Fibroblast of the aortic adventitia (primary cell): Measurements from ENCODE around the gene PIEZO2. TPM values are rescaled to one million over a fixed set of nuclear protein-coding genes. Genes with fewer than 3 reads are reported as not detected.
A peak's percentile ranks its signal among the peaks of the same experiment; 100 is the strongest.

Source experiments
- DNase-seq: peaks from one replicate; pipeline ENCODE4 v3.0.0-alpha.2; 2010; ENCODE audit warnings: low read depth
- H3K4me3 ChIP-seq: 2 replicates; pipeline ENCODE4 v1.5.1; 2011; ENCODE audit warnings: low read depth, mild to moderate bottlenecking, control low read depth, low read length, moderate library complexity
- total RNA-seq: library from RNA; depleted of rRNA; stranded (reverse); fragments of >200 nt; gene quantifications from 2 replicates; pipeline ENCODE4 v1.2.3, GENCODE V29; 2012; ENCODE audit warnings: low replicate concordance
- TF ChIP-seq, protein P1 (sequence below): IDR thresholded peaks from 2 replicates; pipeline ENCODE4 v1.5.1; 2011; ENCODE audit warnings: mild to moderate bottlenecking, low read length, control low read depth, inconsistent platforms; ENCODE audit not compliant: insufficient read depth

The PIEZO2 gene
- total RNA-seq, 1 donor, result 1.6 TPM

DNA sequence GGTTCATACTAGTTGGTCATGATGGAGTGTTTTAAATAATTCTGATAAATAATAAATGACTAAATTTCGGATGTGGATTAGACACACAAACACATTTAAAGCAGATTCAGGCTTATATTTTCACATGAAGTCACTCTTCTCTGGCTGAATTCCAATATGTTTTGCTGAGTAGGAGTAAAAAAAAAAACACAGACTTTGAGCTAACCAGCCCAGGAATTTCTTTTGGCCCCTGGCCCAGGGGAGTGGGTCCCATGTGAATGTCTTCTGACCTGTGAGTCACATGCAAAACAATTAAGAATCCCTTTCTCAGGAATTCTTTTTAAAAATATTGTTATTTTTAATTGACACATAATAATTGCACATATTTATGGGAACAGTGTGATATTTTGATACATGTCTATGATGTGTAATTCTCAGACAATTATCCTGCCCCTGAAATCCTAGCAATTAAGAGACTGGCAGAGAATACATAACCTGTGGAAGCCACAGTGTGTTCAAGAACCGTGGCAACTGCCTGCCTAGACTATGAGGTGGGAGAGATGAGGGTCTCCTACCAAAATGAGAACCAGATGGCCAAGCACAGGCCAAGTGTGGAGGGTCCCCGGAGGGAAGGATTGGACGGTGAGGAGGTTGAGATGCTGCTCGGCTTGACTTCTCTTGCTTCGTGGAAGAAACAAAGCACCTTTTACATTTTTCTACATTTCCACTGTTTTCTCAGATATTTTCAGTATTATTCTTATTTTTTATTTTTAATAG, 236.4 kb downstream of the PIEZO2 start:
- no peak overlapping the region for H3K4me3 ChIP-seq
- peak; percentile 86 for DNase-seq
- TF ChIP-seq, protein P1, sequence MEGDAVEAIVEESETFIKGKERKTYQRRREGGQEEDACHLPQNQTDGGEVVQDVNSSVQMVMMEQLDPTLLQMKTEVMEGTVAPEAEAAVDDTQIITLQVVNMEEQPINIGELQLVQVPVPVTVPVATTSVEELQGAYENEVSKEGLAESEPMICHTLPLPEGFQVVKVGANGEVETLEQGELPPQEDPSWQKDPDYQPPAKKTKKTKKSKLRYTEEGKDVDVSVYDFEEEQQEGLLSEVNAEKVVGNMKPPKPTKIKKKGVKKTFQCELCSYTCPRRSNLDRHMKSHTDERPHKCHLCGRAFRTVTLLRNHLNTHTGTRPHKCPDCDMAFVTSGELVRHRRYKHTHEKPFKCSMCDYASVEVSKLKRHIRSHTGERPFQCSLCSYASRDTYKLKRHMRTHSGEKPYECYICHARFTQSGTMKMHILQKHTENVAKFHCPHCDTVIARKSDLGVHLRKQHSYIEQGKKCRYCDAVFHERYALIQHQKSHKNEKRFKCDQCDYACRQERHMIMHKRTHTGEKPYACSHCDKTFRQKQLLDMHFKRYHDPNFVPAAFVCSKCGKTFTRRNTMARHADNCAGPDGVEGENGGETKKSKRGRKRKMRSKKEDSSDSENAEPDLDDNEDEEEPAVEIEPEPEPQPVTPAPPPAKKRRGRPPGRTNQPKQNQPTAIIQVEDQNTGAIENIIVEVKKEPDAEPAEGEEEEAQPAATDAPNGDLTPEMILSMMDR, result no peak

DNA sequence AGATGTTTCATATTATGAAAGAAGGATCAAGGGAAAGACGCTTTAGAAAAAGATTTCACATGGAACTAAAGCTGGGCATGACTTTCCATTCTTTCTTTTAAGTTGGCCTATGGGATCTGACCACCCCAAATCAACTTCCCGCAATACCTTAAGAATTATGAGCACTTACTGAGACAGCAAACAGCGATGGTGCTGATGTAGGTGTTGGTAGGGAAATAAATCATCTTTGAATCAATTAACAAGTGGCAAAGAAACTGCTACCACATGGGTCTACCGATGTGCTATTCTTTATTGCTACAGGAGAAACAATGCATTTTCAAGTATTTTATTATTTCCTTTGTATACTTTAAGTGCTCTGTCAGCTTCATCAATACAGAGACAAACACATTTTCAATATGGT, 239.6 kb downstream of the PIEZO2 start:
- TF ChIP-seq, protein P1, result no peak
- H3K4me3 ChIP-seq, result no peak overlapping the region
- no peak for DNase-seq

DNA sequence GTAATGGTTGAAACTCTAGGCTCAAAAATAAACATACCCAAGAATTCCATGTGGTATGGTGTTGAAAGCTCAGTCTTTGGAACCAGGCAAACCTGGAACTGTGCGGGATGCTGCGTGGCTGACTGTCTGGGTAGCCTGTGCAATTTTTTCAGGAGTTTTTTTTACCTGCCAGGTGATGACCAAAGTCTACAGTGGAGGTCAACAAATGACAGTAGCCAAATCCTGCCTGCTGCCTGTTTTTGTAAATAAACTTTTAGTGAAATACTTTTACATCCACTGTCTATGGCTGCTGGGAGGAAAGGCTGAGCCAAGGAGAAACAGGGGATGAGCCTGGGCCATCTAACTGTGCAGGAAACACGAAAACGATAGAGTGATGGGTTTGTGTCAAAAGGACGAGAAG, 240.6 kb downstream of the PIEZO2 start:
- no peak for DNase-seq
- H3K4me3 ChIP-seq, result no peak overlapping the region
- TF ChIP-seq, protein P1, result no peak

DNA sequence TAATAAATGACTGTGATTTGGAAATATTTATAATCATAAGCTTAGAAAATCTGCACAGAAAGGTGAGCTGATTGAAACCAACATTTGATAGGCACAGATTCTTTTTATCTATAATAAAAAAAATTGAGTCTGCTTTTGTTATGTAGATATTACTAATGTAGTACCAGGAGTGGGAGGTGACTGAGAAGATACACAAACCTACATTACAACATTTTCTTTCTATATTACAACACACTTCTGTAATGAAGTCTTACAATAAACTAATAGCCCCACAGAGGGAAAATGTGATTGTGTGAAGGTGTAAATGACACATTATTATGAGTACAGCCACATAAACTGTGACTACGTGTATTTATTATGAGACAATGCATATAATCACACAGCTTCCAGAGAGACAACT, 241.6 kb downstream of the PIEZO2 start:
- TF ChIP-seq, protein P1, result no peak
- H3K4me3 ChIP-seq, result no peak overlapping the region
- no peak for DNase-seq

DNA sequence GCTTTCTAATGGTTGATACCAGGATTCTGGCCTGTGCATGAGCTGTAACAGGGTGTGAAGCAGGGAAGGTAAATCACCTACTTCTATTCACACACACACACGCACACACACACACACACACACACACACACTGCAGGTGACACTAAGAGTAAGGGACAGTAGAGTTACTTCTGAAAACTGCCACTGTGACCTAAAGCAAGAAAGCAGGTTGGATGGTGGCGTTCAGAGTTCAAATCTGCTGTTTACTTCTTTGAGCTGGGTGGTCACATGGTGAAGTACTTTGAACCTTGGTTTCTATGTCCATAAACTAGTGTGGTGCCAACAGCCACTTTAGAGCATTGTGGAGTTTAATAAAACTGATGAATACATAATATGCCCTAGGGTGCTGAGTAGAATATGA, 248.0 kb downstream of the PIEZO2 start:
- TF ChIP-seq, protein P1, result no peak
- no peak for DNase-seq

DNA sequence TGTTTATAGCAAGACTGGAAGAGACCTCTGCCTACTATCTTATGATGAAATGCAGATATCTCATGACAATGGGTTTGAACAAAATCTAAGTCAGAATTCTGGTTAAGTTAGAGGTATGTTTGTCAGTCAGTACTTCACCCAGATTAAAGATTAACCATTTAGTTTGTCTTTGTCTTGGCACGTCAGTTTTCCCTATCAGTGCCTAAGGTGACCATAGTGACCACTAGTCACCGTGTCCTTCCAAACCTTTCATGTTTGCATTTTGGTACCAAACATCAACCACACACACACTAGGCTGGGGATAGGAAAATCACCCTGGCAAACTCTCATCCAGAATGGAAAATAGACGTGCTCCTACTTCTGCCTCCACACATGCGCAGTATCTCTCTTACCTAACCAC, 248.9 kb downstream of the PIEZO2 start:
- DNase-seq, result no peak
- TF ChIP-seq, protein P1, result no peak
- no peak overlapping the region for H3K4me3 ChIP-seq

More for the DNA sequence above, 248.0 kb downstream of the PIEZO2 start:
- H3K4me3 ChIP-seq, result no peak overlapping the region

DNA sequence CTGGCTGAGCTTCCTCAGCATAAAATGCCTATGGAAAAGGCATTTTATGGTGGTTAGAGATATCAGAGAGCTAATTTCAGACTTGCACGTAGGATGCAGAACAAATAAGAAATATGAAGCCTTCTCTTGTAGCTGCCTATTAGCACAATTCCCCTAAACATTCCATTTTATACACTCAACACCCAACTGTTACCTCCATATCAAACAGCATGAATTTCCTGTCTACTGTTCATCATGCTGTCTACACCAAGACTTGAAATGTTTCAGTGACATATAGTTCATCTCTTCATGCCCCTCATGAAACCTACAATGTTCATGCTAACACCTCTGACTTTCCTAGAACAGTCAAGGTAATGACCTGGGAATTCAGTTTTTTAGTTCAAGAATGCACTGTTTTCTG, 249.9 kb downstream of the PIEZO2 start:
- TF ChIP-seq, protein P1, result no peak
- no peak overlapping the region for H3K4me3 ChIP-seq
- no peak for DNase-seq
